ENCODE data around the gene USP19. TPM values are rescaled to one million over a fixed set of nuclear protein-coding genes. Genes with fewer than 3 reads are reported as not detected.

Gene USP19
- total and polyA plus RNA-seq, 2 of the 8 experiments (the other 6 are each of a cell fraction or from before 2014, with no cell fraction given), result 46.4 to 65.8 TPM

DNA sequence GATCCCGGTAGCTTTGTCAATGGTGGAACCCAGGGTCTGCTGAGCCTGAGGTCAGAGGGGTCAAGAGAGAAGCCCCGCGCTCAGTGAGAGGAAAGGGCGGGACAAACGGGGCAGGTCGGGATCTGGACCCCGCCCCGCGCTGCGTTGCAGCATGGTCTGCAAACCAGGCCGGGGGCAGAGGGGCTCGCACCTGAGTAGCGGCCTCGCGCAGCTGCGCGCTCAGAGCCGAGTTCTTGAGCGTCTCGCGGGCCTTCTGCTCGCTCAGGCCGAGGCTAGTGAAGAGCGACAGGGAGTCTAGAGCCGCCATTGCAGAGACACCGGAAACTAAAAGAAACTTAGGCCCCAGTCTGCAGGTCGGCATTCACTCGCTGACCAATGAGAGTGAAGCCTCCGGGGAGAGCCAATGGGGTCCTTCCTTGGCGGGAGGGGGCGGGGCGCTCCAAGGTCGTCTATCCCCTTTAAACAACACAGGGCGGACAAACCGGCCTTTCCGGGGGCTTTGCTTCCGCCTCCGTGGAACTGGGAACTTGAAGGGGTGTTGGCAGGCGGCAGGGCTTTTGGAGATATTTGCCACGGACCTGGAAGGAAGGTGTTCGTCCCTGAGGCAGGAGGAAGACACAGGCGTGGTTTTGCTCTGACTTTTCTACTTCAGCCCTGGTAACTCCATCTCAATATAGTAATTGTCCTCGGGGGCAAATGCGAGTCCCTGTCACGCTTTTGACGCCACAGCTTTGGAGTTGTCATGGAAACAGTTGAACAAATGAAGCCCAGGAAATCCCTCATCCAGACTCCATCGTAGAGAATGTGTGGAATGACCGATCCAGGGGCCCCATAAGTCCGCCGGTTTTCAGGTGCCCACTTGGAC, 16.0 kb downstream of the USP19 start, which contains the start of gene QARS1 (continued):
- TF ChIP-seq JUND (IDR thresholded peaks at IDR 0.05; ENCODE audit: low read length), result no peak
- 0 out of 2 replicates have a peak, but pooled peaks have one; percentile 16 for TF ChIP-seq TEAD4 (IDR thresholded peaks at IDR 0.05; ENCODE audit: low read depth, low read length)
- TF ChIP-seq, protein P1, sequence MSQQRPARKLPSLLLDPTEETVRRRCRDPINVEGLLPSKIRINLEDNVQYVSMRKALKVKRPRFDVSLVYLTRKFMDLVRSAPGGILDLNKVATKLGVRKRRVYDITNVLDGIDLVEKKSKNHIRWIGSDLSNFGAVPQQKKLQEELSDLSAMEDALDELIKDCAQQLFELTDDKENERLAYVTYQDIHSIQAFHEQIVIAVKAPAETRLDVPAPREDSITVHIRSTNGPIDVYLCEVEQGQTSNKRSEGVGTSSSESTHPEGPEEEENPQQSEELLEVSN (IDR thresholded peaks at IDR 0.05), result peak; percentile 55; the same call in 1 of the 2 replicates
- TF ChIP-seq POLR2AphosphoS5 (IDR thresholded peaks at IDR 0.05; ENCODE audit: low read depth, low read length), result peak; percentile 52
- TF ChIP-seq BACH1 (IDR thresholded peaks at IDR 0.05; ENCODE audit: low read length), result 0 out of 2 replicates have a peak, but pooled peaks have one; percentile 6
- peak; percentile 92 for TF ChIP-seq YY1 (IDR thresholded peaks at IDR 0.05; ENCODE audit: low read depth, low read length)
- peak; percentile 93 for TF ChIP-seq PHF8 (conservative IDR thresholded peaks at IDR 0.05; ENCODE audit: low read depth, low read length)
- TF ChIP-seq SIN3A (conservative IDR thresholded peaks at IDR 0.05 in 1 of 2, IDR thresholded peaks at IDR 0.05 in 1 of 2; ENCODE audit: low read depth in 1 of 2, low read length in 2 of 2), result peak; percentile 76 to 94; a peak in 3 of 4 replicates
- TF ChIP-seq CHD2 (IDR thresholded peaks at IDR 0.05; ENCODE audit: low read length), result peak; percentile 50; the same call in 1 of the 2 replicates
- peak; percentile 94 for TF ChIP-seq TAF1 (IDR thresholded peaks at IDR 0.05; ENCODE audit: low read depth, low read length)
- TF ChIP-seq RNF2 (IDR thresholded peaks at IDR 0.05; ENCODE audit: borderline replicate concordance, low read depth, low read length, missing control alignments, poor library complexity, severe bottlenecking), result no peak
- TF ChIP-seq RXRA (IDR thresholded peaks at IDR 0.05; ENCODE audit: insufficient read depth, low read depth, low read length), result no peak
- TF ChIP-seq EP300 (IDR thresholded peaks at IDR 0.05; ENCODE audit: borderline replicate concordance in 1 of 2, low read depth in 2 of 2, low read length in 2 of 2), result peak in 1 of 2 experiments; percentile 44; a peak in 1 of 3 replicates
- TF ChIP-seq KDM4A (IDR thresholded peaks at IDR 0.05; ENCODE audit: low read depth, low read length, severe bottlenecking), result peak; percentile 30
- no peak for TF ChIP-seq CTBP2 (IDR thresholded peaks at IDR 0.05; ENCODE audit: borderline replicate concordance, insufficient read depth, insufficient read length, low read length)
- TF ChIP-seq CBX8 (IDR thresholded peaks at IDR 0.05; ENCODE audit: borderline replicate concordance, low read depth, low read length), result no peak
